Right kidney (tissue), 9 donors: ENCODE results near the gene PHKG1.
"Not testable (repeated sequence)": the region's sequence is repeated elsewhere in the genome, so short reads cannot be mapped to it uniquely, and the experiment has no call there.

Experiments
- DNase-seq: peaks from one replicate; pipeline ENCODE4 v3.0.0-alpha.2; 2016
- long read RNA-seq, 8 donors: transcript quantifications; one replicate each; lab custom pipeline, GENCODE V29; 2026

Gene PHKG1
- long read RNA-seq, donor 1 = 0 reads
- long read RNA-seq, donor 2, partial matches to known transcripts = 0 of 15 reads
- long read RNA-seq, donor 2, other reads (novel, unspliced or antisense) = 15 of 15 reads
- long read RNA-seq, donor 3 = 0 reads
- long read RNA-seq, donor 4 = 0 reads
- long read RNA-seq, donor 5 = 0 reads
- long read RNA-seq, donor 6 = 0 reads
- long read RNA-seq, donor 7 = 0 reads
- long read RNA-seq, donor 8 = 0 reads

DNA sequence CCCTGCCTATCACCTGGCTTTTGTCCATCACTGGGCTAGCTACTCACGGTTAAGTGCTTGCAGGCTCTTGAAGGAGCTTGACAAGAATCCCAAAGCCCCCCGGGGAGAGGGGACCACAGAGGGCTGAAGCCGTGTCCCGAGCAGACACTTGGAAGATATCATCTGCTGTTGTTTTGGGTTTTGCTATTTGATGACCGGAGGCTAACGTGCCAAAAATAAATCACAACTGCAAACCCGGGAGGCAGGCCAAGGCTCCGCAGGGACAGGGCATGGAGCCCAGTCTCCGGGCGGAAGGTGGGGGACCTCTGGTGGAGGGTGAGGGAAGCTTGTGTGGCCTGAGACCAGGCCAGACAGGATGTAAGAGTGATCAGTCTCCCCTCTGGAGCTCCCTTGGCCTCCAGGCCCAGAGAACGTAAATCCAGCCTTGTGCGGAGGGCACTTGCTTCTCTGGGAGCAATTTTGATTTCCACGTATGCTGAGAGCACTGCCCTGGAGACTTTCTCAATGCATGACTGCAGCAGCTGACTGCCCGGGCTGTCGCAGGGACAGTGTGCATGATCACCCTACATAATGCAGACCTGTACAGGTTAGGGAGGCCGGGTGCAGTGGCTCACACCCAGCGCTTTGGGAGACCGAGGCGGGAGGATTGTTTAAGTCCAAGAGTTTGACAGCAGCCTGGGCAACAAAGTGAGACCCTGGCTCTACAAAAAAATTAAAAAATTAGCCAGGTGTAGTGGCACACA is at the start of gene PHKG1:
TSS of gene PHKG1 (minus strand) at position 164 of the 743 bp plus-strand sequence. CDS start 4,011 bp downstream, outside the sequence.
- no peak for DNase-seq

DNA sequence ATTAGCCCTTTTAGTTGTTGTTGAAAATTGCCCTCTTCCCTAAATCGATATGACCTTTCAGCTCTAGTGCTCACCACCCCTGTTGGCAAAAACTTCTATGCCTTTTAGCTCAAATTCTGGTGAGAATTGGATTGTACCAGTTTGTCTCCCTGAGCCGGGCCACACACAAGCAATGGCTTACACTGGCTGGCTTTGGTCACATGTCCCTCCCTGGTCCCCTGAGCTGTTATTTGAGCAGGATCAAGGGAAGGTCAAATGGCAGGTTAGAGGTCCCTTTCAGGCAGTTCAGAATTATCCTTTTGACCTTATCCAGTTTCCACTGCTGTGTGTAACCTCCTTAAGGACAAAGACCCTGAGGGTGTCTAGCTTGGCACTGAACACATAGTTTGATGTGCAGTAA is 38.3 kb upstream of the PHKG1 start:
- DNase-seq = not testable (repeated sequence)

DNA sequence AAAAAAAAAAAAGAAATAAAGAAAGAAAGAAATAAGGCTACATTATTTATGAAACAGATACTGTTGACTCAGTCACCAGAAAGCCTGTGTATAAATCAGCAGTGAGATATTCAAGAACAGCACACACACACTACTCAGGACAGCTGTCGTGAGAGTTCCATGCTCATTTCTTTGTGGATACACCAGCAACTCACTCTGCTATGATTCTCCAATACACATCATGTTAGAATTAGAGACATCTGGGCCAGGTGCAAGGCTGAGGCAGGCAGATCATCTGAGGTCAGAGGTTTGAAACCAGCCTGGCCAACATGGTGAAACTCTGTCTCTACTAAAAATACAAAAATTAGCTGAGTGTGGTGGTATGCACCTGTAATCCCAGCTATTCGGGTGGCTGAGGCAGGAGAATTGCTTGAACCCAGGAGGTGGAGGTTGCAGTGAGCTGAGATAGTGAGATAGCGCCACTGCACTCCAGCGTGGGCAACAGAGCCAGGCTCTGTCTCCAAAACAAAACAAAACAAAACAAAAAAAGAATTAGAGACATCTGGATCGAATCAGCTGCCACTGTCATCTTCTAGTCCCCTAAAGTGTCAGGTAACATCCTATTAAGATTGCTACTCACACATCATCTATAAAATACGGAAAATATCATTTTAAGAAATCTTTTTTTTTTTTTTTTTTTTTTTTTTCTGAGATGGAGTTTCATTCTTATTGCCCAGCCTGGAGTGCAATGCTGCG is 34.7 kb upstream of the PHKG1 start:
- no peak for DNase-seq

DNA sequence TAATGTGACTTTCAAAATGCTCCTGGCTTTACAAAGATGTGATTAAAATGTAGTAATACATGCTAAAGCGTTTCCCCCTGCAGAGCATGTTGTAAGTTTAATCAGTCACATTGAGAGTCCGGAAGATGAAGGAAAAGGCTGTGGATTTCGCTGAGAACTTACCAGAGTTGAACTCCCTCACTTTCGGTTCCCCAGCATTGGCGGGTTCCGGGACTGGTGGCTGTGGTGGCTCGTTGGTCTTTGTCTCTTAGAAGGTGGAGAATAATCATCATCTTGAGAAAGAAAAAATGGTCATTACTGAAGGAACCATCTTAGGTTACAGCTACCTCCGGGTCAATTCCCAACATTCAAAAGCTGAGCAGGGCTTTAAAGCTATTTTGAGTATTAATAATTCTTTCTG is 33.1 kb upstream of the PHKG1 start:
- DNase-seq = no peak

DNA sequence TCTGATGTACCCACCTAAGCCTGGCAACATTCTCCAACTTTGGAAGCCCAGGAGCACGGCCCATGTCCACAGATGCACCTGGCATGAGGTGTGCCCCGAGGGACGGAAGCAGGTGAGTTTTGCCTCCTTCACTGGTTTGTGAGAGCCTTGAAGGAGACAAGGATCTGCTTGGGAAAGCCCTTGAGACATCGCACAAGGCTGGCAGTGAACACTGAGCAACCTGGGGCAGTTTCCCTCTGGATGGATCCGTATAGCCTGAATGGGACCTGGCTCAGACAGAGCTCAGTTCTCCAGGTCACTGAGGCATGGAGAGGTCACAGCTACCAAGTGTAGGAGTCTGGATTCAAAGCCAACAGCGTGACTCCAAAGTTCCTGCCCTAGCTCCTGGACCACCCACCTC is 32.2 kb upstream of the PHKG1 start:
- DNase-seq = no peak

GRCh38 chr7:56121440-56121839 is 28.7 kb upstream of the PHKG1 start:
- DNase-seq = no peak

DNA sequence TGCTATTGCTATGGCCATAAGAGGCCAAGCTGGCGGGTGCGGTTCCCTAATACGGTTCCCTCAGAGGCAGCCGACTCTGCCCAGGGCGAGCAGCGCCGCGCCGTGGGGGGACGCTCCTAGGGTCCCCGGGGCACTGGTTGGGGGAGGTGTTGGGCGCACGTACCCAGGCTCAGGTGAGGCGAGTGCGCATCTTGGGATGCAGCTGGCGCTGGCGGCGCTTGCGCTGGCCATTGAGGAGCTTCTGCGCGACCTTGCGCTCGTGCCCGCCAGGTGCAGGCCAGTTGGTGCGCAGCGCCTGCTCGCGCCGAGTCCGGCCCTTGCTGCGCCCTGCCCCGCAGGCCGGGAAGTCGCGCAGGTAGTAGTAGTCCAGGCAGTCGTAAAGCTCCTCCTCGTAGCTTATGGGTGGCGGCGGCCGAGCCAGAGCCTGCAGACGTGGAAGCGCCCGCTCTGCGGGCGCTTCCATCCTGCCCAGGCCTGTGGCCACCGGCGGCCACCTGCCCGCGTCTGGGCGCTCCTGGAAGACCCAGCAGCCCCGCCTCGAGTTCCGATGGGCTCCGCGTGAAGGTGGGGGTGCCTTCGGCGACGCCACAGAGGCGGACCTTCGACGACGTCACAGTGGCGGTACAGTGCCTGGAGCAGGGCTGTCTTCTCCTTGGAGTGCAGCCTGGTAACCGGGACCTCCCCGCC is 23.2 kb upstream of the PHKG1 start, which contains the start of gene NUPR2:
TSS of gene NUPR2 (minus strand) at position 566 of the 687 bp plus-strand sequence. CDS start at position 463, 103 bp downstream.
- peak; percentile 68 for DNase-seq

GRCh38 chr7:56112244-56112643 is 19.5 kb upstream of the PHKG1 start:
- not testable (repeated sequence) for DNase-seq

- DNase-seq = no peak
Measured at GRCh38 chr7:56110611-56111010, 17.9 kb upstream of the PHKG1 start.

DNA sequence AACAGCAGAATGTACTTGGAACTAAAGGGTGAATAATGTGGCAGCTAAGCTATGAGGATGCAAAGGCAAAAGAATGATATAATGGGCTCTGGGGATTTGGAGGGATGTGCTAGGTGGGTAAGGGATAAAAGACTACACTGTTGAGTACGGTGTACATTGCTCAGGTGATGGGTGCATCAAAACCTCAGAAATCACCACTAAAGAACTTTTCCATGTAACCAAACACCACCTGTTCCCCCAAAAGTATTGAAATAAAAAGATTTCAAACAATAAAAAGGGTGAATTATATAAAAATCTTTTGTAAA is 15.2 kb upstream of the PHKG1 start:
- no peak for DNase-seq

GRCh38 chr7:56106108-56107073 is 13.6 kb upstream of the PHKG1 start, which contains the start of gene CHCHD2:
Gene CHCHD2 (minus strand): TSS chr7:56106476. CDS start chr7:56106413, 63 bp downstream.
- DNase-seq = peak; percentile 87

DNA sequence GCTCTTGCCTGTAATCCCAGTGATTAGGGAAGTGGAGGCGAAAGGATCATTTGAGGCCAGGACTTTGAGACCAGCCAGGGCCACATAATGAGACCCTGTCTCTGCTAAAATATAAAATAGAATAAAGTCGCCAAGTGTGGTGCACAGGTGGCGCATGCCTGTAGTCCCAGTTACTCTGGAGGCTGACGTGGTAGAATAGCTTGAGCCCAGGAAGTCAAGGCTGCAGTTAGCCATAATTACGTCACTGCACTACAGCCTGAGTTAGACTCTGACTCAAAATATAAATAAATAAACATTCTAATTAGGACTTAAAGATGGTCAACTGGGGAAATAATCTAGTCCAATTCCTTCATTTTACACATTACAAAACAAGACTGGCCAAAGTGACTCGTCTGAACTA is 12.8 kb upstream of the PHKG1 start:
- peak; percentile 21 for DNase-seq

GRCh38 chr7:56104138-56104537 is 11.4 kb upstream of the PHKG1 start:
- not testable (repeated sequence) for DNase-seq

DNA sequence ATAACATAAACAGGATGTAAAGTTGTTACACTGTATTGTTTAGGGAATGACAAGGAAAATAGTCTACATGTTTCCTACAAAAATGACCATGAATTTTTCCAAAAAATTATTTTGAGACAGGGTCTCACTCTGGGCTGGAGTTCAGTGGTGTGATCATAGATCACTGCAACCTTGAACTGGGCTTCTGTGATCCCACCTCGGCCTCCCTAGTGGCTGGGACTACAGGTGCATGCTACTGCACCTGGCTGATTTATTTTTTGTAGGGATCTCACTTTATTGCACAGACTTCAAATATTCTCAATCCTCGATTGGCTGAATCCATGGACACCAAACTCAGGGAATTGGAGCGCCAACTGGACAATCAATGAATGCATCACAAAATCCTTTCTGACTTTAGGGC is 6.9 kb upstream of the PHKG1 start:
- no peak for DNase-seq

- DNase-seq = not testable (repeated sequence)
Measured at GRCh38 chr7:56098187-56099008, 5.6 kb upstream of the PHKG1 start.

DNA sequence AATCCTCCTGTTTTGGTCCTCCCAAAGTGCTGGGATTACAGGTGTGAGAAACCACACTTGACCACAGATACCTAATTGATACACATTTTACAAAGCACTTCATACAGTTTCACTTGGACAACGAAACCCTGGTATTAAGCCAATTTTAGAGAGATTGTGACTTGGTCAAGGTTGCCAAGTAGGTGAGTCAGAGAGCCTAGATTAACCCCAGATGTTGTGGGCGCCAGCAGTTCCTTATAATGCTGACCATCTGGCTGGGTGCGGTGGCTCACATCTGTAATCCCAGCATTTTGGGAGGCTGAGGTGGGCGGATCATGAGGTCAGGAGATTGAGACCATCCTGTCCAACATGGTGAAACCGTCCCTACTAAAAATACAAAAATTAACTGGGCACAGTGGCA is 4.9 kb upstream of the PHKG1 start:
- no peak for DNase-seq

GRCh38 chr7:56092388-56092787 is 364 bp downstream of the PHKG1 start:
- DNase-seq = not testable (repeated sequence)

DNA sequence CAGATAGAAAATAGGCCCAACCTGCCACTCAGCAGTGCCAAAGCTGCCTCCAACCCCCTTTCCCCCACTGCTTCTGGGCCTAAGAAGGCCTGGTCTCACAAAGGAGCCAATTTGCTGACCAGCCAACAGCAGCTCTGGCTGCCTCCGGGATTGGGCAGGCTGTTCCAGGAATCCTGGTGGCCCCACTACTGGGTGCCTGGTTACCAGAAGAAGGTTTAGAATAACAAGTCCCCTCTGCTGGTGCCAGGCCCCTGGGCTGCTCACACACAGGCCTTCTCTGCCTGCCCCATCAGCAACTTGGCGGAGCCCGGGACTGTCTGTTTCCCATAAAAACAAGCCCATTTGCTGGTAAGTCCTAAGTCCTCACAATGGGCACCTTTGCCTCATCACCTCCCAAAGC is 1.2 kb downstream of the PHKG1 start:
- DNase-seq = no peak

DNA sequence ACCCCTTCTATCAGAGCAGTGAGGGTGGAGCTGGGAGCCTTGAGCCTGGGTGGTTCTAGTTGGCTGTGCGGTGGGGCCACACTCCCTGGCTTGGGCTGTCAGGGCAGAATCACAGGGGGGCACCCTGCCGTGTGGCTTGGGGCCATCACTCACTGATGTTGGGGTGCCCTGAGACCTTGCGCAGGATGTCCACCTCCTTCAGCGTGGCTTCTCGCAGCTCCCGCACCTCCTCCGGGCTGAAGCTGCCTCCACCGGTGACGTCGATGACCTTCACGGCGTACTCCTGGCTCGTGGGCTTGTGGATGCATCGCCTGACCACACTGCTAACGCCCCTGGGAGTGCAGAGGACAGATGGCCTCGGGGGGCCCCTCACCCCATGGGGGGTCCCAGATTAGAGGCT is 5.3 kb downstream of the PHKG1 start:
- no peak for DNase-seq

GRCh38 chr7:56086761-56087160 is 6.0 kb downstream of the PHKG1 start:
- DNase-seq = no peak
